ENCODE measurements around the gene SCMH1.
"Not testable (repeated sequence)": the region's sequence is repeated elsewhere in the genome, so short reads cannot be mapped to it uniquely, and the experiment has no call there.

Gene SCMH1

DNA sequence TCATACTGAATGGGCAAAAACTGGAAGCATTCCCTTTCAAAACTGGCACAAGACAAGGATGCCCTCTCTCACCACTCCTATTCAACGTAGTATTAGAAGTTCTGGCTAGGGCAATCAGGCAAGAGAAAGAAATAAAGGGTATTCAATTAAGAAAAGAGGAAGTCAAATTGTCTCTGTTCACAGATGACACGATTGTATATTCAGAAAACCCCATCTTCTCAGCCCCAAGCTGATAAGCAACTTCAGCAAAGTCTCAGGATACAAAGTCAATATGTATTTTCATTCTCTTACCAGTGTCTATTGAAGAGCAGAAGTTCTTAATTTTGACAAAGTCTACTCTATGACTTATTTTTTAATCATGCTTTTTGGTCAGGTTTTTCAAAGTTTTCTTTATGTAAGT is 107.8 kb downstream of the SCMH1 start:
- H3K14ac ChIP-seq (ENCODE audit: low read length in 2 of 2); H3K4me2 ChIP-seq (ENCODE audit: low read length, poor library complexity, severe bottlenecking); H3K18ac ChIP-seq (ENCODE audit: low read depth in 1 of 2, low read length in 2 of 2); H4K91ac ChIP-seq (ENCODE audit: low read length); H3K23ac ChIP-seq (ENCODE audit: low read length in 2 of 2); H2BK12ac ChIP-seq (ENCODE audit: low read length in 2 of 2); H3K9me3 ChIP-seq (ENCODE audit: control insufficient read depth, low read length); H3K27ac ChIP-seq (ENCODE audit: low read length, poor library complexity, severe bottlenecking); H2BK120ac ChIP-seq (ENCODE audit: low read depth, low read length); H3K9ac ChIP-seq (ENCODE audit: low read length); H3K4ac ChIP-seq (ENCODE audit: low read depth in 1 of 2, low read length in 2 of 2); H3K4me1 ChIP-seq (ENCODE audit: control insufficient read depth, insufficient read depth, low read depth, low read length); H2BK15ac ChIP-seq (ENCODE audit: low read depth, poor library complexity, severe bottlenecking); H4K8ac ChIP-seq (ENCODE audit: low read length); H2AFZ ChIP-seq (ENCODE audit: low read depth, low read length); H3K79me1 ChIP-seq (replicated peaks; ENCODE audit: low read length, poor library complexity, severe bottlenecking); H2BK5ac ChIP-seq (ENCODE audit: low read depth, low read length, poor library complexity, severe bottlenecking); H3K27me3 ChIP-seq (ENCODE audit: control insufficient read depth in 1 of 2, insufficient read depth in 1 of 2, low read length in 2 of 2); DNase-seq; H3K4me3 ChIP-seq (ENCODE audit: insufficient read depth in 1 of 2, low read depth in 1 of 2, low read length in 2 of 2); H2AK5ac ChIP-seq (ENCODE audit: low read length, severe bottlenecking): not testable (repeated sequence)
- no CpG with 5 or more reads among the region's 2 CpGs for WGBS
- peaks cover 0 to 11% of the 10 kb centered on the region in 2 experiments for H3K36me3 ChIP-seq (ENCODE audit: control insufficient read depth in 1 of 2, insufficient read depth in 2 of 2, low read depth in 1 of 2, low read length in 2 of 2)

DNA sequence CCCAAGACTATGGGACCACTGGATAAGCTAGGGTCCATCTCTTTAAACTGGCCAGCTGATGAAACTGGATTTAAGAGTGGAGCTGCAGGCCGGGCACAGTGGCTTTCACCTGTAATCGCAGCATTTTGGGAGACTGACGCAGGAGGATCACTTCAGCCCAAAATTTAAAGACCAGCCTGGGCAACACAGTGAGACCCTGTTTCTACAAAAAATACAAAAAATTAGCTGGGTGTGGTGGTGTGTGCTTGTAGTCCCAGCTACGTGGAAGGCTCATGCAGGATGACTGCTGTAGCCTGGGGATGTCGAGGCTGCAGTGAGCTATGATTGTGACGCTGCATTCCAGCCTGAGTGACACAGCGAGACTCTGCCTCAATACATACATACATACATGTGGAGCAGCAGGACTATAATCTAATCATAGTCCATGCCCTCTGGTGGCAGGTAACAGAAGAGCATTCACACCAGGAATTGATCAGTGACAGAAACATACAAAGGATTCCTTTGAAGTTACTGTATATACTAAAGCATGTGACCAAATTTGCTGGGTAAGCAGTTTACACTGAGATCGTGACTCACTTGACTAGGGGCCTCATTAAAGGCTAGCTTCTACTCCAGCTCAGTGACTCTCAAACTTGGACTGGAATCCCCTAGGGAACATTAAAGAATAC is 119.1 kb downstream of the SCMH1 start:
- Histone ChIP-seq H3K4me2 (ENCODE audit: low read length, poor library complexity, severe bottlenecking) (peak overlapping the region; percentile 4), H4K91ac (ENCODE audit: low read length) (no peak overlapping the region), H2BK120ac (ENCODE audit: low read depth, low read length) (no peak overlapping the region), H2BK12ac (ENCODE audit: low read length in 2 of 2) (peak overlapping the region; percentile 45 to 75), H3K9me3 (ENCODE audit: control insufficient read depth, low read length) (no peaks in the 10 kb centered on the region), H3K18ac (ENCODE audit: low read depth in 1 of 2, low read length in 2 of 2) (peak overlapping the region in 1 of 2 experiments; percentile 96), H3K79me1 (replicated peaks; ENCODE audit: low read length, poor library complexity, severe bottlenecking) (no peaks in the 10 kb centered on the region), H2AFZ (ENCODE audit: low read depth, low read length) (no peak overlapping the region), H3K4ac (ENCODE audit: low read depth in 1 of 2, low read length in 2 of 2) (no peak overlapping the region), H3K9ac (ENCODE audit: low read length) (no peak overlapping the region), H3K4me3 (ENCODE audit: insufficient read depth in 1 of 2, low read depth in 1 of 2, low read length in 2 of 2) (no peak overlapping the region), H2AK5ac (ENCODE audit: low read length, severe bottlenecking) (no peak overlapping the region), H3K14ac (ENCODE audit: low read length in 2 of 2) (no peak overlapping the region), H3K36me3 (ENCODE audit: control insufficient read depth in 1 of 2, insufficient read depth in 2 of 2, low read depth in 1 of 2, low read length in 2 of 2) (no peaks in the 10 kb centered on the region), H4K8ac (ENCODE audit: low read length) (peak overlapping the region; percentile 61), H3K27me3 (ENCODE audit: control insufficient read depth in 1 of 2, insufficient read depth in 1 of 2, low read length in 2 of 2) (no peaks in the 10 kb centered on the region), H3K4me1 (ENCODE audit: control insufficient read depth, insufficient read depth, low read depth, low read length) (peaks cover 2% of the 10 kb centered on the region), H3K27ac (ENCODE audit: low read length, poor library complexity, severe bottlenecking) (no peak overlapping the region), H2BK5ac (ENCODE audit: low read depth, low read length, poor library complexity, severe bottlenecking) (no peak overlapping the region), H3K23ac (ENCODE audit: low read length in 2 of 2) (no peak overlapping the region), H2BK15ac (ENCODE audit: low read depth, poor library complexity, severe bottlenecking) (no peak overlapping the region)
- peak; percentile 92 for DNase-seq
- WGBS = 75% methylated on average over 8 of the region's 8 CpGs

DNA sequence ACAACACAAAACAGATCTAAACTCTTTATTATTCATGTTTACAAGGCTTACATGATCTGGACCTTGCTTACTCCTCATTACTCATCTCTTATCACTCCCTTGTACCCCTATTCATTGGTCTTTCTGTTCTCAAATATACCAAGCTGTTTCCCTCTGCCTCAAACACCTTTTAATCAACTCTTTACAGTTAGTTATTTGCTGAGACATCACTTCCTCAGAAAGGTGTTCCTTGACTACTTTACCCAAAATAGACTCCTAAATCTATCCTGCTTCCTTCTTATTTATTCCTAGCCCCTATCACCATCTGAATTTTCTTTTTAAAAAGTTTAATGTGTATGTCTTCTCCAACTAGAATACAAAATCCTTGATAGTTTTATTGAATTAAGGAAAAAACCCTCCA is 120.0 kb downstream of the SCMH1 start:
- Histone ChIP-seq H3K23ac (ENCODE audit: low read length in 2 of 2) (no peak overlapping the region), H2BK12ac (ENCODE audit: low read length in 2 of 2) (no peak overlapping the region), H3K27ac (ENCODE audit: low read length, poor library complexity, severe bottlenecking) (no peak overlapping the region), H3K4ac (ENCODE audit: low read depth in 1 of 2, low read length in 2 of 2) (no peak overlapping the region), H2BK5ac (ENCODE audit: low read depth, low read length, poor library complexity, severe bottlenecking) (no peak overlapping the region), H3K4me3 (ENCODE audit: insufficient read depth in 1 of 2, low read depth in 1 of 2, low read length in 2 of 2) (no peak overlapping the region), H2AK5ac (ENCODE audit: low read length, severe bottlenecking) (no peak overlapping the region), H3K36me3 (ENCODE audit: control insufficient read depth in 1 of 2, insufficient read depth in 2 of 2, low read depth in 1 of 2, low read length in 2 of 2) (no peaks in the 10 kb centered on the region), H3K18ac (ENCODE audit: low read depth in 1 of 2, low read length in 2 of 2) (no peak overlapping the region), H3K14ac (ENCODE audit: low read length in 2 of 2) (no peak overlapping the region), H4K91ac (ENCODE audit: low read length) (no peak overlapping the region), H2BK15ac (ENCODE audit: low read depth, poor library complexity, severe bottlenecking) (no peak overlapping the region), H3K4me2 (ENCODE audit: low read length, poor library complexity, severe bottlenecking) (no peak overlapping the region), H2AFZ (ENCODE audit: low read depth, low read length) (no peak overlapping the region), H3K9ac (ENCODE audit: low read length) (no peak overlapping the region), H2BK120ac (ENCODE audit: low read depth, low read length) (no peak overlapping the region), H4K8ac (ENCODE audit: low read length) (no peak overlapping the region), H3K27me3 (ENCODE audit: control insufficient read depth in 1 of 2, insufficient read depth in 1 of 2, low read length in 2 of 2) (no peaks in the 10 kb centered on the region), H3K4me1 (ENCODE audit: control insufficient read depth, insufficient read depth, low read depth, low read length) (peaks cover 2% of the 10 kb centered on the region), H3K79me1 (replicated peaks; ENCODE audit: low read length, poor library complexity, severe bottlenecking) (peaks cover 2% of the 10 kb centered on the region), H3K9me3 (ENCODE audit: control insufficient read depth, low read length) (no peaks in the 10 kb centered on the region)
- DNase-seq = no peak

DNA sequence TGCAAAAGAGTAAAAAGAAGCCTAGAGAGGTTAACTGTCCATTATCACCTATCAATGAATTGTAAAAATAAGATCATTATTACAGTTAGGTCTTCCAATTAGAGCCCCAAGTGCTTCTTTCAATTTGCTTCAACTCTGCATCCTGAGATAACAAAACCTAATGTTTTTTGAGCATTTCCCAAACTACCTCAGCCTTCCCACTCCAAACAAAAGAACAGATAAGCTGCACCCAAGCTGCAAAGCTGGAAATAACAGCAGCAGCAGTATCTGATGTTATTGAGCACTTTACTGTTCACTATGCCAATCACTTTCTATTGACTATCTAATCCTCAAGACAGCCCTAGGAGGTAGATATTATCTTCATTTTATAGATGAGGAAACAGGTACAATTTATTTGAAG is 123.5 kb downstream of the SCMH1 start:
- H3K36me3 ChIP-seq (ENCODE audit: control insufficient read depth in 1 of 2, insufficient read depth in 2 of 2, low read depth in 1 of 2, low read length in 2 of 2) = peaks cover 0 to 6% of the 10 kb centered on the region in 2 experiments
- no peak overlapping the region for H2BK5ac ChIP-seq (ENCODE audit: low read depth, low read length, poor library complexity, severe bottlenecking)
- no peak overlapping the region for H3K4ac ChIP-seq (ENCODE audit: low read depth in 1 of 2, low read length in 2 of 2)
- no peak overlapping the region for H2AFZ ChIP-seq (ENCODE audit: low read depth, low read length)
- no peak overlapping the region for H2BK12ac ChIP-seq (ENCODE audit: low read length in 2 of 2)
- no peak overlapping the region for H3K4me3 ChIP-seq (ENCODE audit: insufficient read depth in 1 of 2, low read depth in 1 of 2, low read length in 2 of 2)
- no peak overlapping the region for H3K4me2 ChIP-seq (ENCODE audit: low read length, poor library complexity, severe bottlenecking)
- no peak for DNase-seq
- H3K9me3 ChIP-seq (ENCODE audit: control insufficient read depth, low read length) = no peaks in the 10 kb centered on the region
- peaks cover 2% of the 10 kb centered on the region for H3K79me1 ChIP-seq (replicated peaks; ENCODE audit: low read length, poor library complexity, severe bottlenecking)
- H4K91ac ChIP-seq (ENCODE audit: low read length) = no peak overlapping the region
- H2BK120ac ChIP-seq (ENCODE audit: low read depth, low read length) = no peak overlapping the region
- no peak overlapping the region for H3K14ac ChIP-seq (ENCODE audit: low read length in 2 of 2)
- H3K18ac ChIP-seq (ENCODE audit: low read depth in 1 of 2, low read length in 2 of 2) = no peak overlapping the region
- no peak overlapping the region for H2AK5ac ChIP-seq (ENCODE audit: low read length, severe bottlenecking)
- H2BK15ac ChIP-seq (ENCODE audit: low read depth, poor library complexity, severe bottlenecking) = no peak overlapping the region
- H4K8ac ChIP-seq (ENCODE audit: low read length) = no peak overlapping the region
- no peak overlapping the region for H3K27ac ChIP-seq (ENCODE audit: low read length, poor library complexity, severe bottlenecking)
- no peak overlapping the region for H3K23ac ChIP-seq (ENCODE audit: low read length in 2 of 2)
- H3K27me3 ChIP-seq (ENCODE audit: control insufficient read depth in 1 of 2, insufficient read depth in 1 of 2, low read length in 2 of 2) = no peaks in the 10 kb centered on the region
- no peak overlapping the region for H3K9ac ChIP-seq (ENCODE audit: low read length)
- peaks cover 2% of the 10 kb centered on the region for H3K4me1 ChIP-seq (ENCODE audit: control insufficient read depth, insufficient read depth, low read depth, low read length)
